Stimulated activated naive B cell treated with anti-CD40 and anti-IgM and Interleukin-4, amounts not matched to agents 10 μg/mL and 1 μg/mL and 100 μg/mL, for 72 hours (primary cell): ENCODE data around the gene AFDN.

Experiments used
- ATAC-seq, 2 donors: fragments of 150-1000 bp; cut with Tn5 transposase; replicated peaks; 2 replicates each; pipeline ENCODE4 v1.10.0; 2021; ENCODE audit warnings: moderate library complexity in 1 of 2
- DNase-seq: peaks from one replicate; pipeline ENCODE4 v3.0.0; 2021
- H3K27ac Mint-ChIP-seq: one replicate; pipeline ENCODE4 v1.8.0; 2022; ENCODE audit warnings: mild to moderate bottlenecking, mixed read lengths
- H3K27me3 Mint-ChIP-seq, 2 donors: one replicate each; pipeline ENCODE4 v1.8.0; 2022; ENCODE audit warnings: mixed read lengths in 2 of 2
- H3K36me3 Mint-ChIP-seq, 2 donors: one replicate each; pipeline ENCODE4 v1.8.0; 2022; ENCODE audit warnings: mixed read lengths in 2 of 2, mild to moderate bottlenecking in 1 of 2
- H3K4me1 Mint-ChIP-seq, 2 donors: one replicate each; pipeline ENCODE4 v1.8.0; 2022; ENCODE audit warnings: mixed read lengths in 2 of 2, mild to moderate bottlenecking in 1 of 2
- H3K4me3 Mint-ChIP-seq, 2 donors: one replicate each; pipeline ENCODE4 v1.8.0; 2022; ENCODE audit warnings: mild to moderate bottlenecking in 2 of 2, mixed read lengths in 2 of 2, moderate library complexity in 1 of 2
- H3K9me3 Mint-ChIP-seq, 2 donors: one replicate each; pipeline ENCODE4 v1.8.0; 2022; ENCODE audit warnings: mixed read lengths in 2 of 2, mild to moderate bottlenecking in 1 of 2

AFDN gene

GRCh38 chr6:168016721-168017525 is 190.2 kb downstream of the AFDN start:
- DNase-seq (no peak), ATAC-seq (no peak)
- H3K4me1 Mint-ChIP-seq, result no peaks in the 10 kb centered on the region
- H3K27me3 Mint-ChIP-seq, result no peaks in the 10 kb centered on the region
- no peak overlapping the region for H3K27ac Mint-ChIP-seq
- H3K9me3 Mint-ChIP-seq, result peaks cover 19 to 22% of the 10 kb centered on the region in 2 donors
- H3K4me3 Mint-ChIP-seq, result no peak overlapping the region
- no peaks in the 10 kb centered on the region for H3K36me3 Mint-ChIP-seq

- H3K27me3 Mint-ChIP-seq, result no peaks in the 10 kb centered on the region
- no peaks in the 10 kb centered on the region for H3K36me3 Mint-ChIP-seq
- peaks cover 12 to 15% of the 10 kb centered on the region in 2 donors for H3K9me3 Mint-ChIP-seq
- H3K4me3 Mint-ChIP-seq, result no peak overlapping the region
- no peaks in the 10 kb centered on the region for H3K4me1 Mint-ChIP-seq
- DNase-seq (no peak), ATAC-seq (no peak)
- H3K27ac Mint-ChIP-seq, result no peak overlapping the region
Measured at GRCh38 chr6:168017629-168018028, 190.9 kb downstream of the AFDN start.

GRCh38 chr6:168018664-168019063 is 192.0 kb downstream of the AFDN start:
- H3K36me3 Mint-ChIP-seq, result no peaks in the 10 kb centered on the region
- no peaks in the 10 kb centered on the region for H3K27me3 Mint-ChIP-seq
- H3K27ac Mint-ChIP-seq, result no peak overlapping the region
- no peaks in the 10 kb centered on the region for H3K4me1 Mint-ChIP-seq
- no peak overlapping the region for H3K4me3 Mint-ChIP-seq
- DNase-seq, result no peak
- peaks cover 10 to 13% of the 10 kb centered on the region in 2 donors for H3K9me3 Mint-ChIP-seq
- no peak for ATAC-seq

GRCh38 chr6:168020242-168020641 is 193.5 kb downstream of the AFDN start:
- Mint-ChIP-seq H3K4me3 (no peak overlapping the region), H3K36me3 (no peaks in the 10 kb centered on the region), H3K9me3 (peaks cover 10 to 12% of the 10 kb centered on the region in 2 donors), H3K4me1 (no peaks in the 10 kb centered on the region), H3K27ac (no peak overlapping the region), H3K27me3 (peaks cover 0 to 4% of the 10 kb centered on the region in 2 donors)
- ATAC-seq, result no peak
- DNase-seq, result no peak

- H3K4me3 Mint-ChIP-seq, result no peak overlapping the region
- no peak for ATAC-seq
- DNase-seq, result no peak
- peaks cover 10 to 11% of the 10 kb centered on the region in 2 donors for H3K9me3 Mint-ChIP-seq
- no peaks in the 10 kb centered on the region for H3K4me1 Mint-ChIP-seq
- H3K27ac Mint-ChIP-seq, result no peak overlapping the region
- no peaks in the 10 kb centered on the region for H3K36me3 Mint-ChIP-seq
- H3K27me3 Mint-ChIP-seq, result peaks cover 4 to 5% of the 10 kb centered on the region in 2 donors
Measured at GRCh38 chr6:168021581-168021980, 194.9 kb downstream of the AFDN start.
